GM18499 (cell line): ENCODE results near the gene ATRIP.
"Not testable (repeated sequence)": the region's sequence is repeated elsewhere in the genome, so short reads cannot be mapped to it uniquely, and the experiment has no call there.

Experiments
- ATAC-seq: cut with Tn5 transposase; IDR thresholded peaks from one replicate; pipeline ENCODE4 v1.9.1; 2021; ENCODE audit warnings: moderate number of reproducible peaks; ENCODE audit not compliant: insufficient read depth, unreplicated experiment

Gene ATRIP

DNA sequence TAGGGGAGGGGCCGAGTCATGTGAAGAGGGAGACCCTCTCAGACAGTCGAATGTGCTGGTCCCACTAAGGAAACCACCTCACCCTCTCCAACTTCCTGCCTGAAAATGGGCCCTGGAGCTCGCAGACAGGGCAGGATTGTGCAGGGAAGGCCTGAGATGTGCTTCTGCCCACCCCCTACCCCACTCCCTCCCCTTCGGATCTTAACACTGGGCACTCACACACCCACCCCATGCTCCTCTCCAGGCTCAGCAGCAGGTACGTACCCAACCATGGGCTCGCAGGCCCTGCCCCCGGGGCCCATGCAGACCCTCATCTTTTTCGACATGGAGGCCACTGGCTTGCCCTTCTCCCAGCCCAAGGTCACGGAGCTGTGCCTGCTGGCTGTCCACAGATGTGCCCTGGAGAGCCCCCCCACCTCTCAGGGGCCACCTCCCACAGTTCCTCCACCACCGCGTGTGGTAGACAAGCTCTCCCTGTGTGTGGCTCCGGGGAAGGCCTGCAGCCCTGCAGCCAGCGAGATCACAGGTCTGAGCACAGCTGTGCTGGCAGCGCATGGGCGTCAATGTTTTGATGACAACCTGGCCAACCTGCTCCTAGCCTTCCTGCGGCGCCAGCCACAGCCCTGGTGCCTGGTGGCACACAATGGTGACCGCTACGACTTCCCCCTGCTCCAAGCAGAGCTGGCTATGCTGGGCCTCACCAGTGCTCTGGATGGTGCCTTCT is 20.0 kb downstream of the ATRIP start:
- no peak for ATAC-seq

- ATAC-seq: no peak
Observed at GRCh38 chr3:48467110-48467454, 20.5 kb downstream of the ATRIP start.

DNA sequence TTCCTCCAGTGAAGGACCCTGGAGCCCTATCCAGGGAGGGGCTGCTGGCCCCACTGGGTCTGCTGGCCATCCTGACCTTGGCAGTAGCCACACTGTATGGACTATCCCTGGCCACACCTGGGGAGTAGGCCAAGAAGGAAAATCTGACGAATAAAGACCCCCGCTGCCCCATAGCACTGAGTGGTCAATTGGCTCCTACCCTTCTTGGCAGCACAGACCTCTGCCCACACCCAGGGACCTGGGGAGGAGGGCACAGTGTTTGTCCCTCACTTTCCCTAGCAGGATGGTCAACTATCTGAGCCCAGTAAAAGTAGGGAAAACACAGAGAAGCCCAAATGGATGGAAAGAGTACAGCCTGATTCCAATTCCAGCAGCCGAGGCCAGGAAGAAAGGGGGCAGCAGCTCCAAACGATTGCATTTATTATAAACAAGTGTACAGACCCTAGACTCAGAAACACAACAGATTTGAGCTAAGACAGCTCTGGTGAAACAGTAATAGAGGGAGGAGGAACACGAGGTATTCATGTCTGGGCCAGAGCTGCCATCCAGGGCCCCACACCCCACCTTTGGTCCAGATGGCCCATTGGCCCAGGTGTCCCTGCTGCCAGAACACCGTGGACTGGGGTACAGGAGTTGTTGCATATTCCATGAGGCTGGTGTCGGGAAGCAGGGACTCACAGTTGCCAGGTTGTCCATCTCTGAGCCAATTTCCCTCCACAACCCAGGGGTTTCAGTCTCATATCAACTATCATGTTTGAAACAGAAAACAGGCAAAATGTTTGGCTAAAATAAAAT is 21.1 kb downstream of the ATRIP start:
- ATAC-seq: no peak

DNA sequence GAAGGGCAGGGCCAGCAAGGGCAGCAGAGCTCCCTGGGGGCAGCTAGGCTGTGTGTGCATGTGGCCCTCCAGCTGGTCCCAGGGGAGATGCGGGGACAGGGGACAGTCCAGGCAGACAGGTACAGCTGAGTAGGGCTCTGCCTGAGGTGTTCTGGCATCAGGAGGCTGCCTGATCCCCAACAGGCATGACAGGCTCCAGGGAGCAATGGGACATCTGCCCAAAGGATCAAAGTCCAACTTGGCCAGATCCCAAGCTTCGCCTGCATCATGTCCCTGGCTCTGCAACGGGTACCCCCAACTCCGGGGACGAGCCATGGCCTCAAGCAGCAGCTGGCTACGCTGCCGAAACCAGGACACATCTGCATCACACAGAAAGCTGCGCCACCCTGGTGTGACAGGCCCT is 21.8 kb downstream of the ATRIP start:
- ATAC-seq: no peak

- no peak for ATAC-seq
Observed at GRCh38 chr3:48469046-48469915, 22.7 kb downstream of the ATRIP start.

DNA sequence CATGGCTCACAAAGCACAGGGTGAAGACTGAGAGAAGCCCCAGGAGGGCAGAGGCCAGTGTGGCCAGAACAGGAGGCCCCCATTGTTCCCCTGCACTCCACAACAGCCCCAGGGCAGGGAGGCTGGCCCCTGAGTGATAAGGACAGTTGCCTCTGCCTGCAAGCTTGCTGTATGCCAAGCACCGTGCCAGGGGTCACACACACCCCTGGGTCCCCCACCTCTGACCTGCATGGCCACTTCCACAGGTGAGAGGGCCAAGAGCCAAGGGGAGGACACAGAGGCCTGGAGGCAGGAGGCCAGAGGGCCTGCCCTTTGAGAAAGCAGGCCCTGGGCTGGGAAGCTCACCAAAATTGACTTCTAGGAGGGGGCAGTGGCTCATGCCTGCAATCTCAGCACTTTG is 23.7 kb downstream of the ATRIP start:
- ATAC-seq: no peak

GRCh38 chr3:48472673-48472922 is 26.1 kb downstream of the ATRIP start:
- no peak for ATAC-seq

DNA sequence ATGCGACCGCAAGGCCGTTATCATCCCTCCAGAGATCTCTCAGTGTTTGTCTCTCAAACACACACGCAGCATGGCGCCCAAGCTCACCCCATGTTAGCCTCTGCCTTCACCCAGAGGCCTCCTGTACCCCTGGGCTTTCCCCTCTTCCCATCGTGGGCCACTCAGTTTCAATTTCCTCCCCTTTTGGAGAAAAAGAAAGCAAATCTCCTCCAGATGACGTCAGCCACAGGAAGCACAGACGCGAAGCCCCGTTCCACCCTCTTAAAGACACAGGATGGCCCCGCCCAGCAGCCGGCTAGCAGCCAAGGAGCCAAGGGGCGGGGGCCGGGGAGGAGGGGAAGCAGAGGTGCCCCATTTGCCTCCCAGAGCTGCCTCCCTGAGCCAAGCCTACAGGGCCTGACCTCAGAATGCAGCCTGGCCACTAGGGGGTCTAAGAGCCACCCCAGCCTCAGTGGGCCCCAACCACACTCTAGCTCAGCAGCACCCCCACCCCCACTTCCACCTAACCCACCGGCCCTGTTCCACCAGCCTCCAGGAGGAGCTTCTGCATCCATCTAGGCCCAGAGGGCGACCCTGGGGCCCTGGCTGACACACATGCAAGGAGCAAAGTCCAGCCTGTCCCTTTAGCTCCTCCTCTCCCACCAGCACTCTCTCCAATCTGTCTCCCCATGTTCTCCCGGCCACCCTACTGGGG is 26.5 kb downstream of the ATRIP start:
- ATAC-seq: peak; percentile 59

GRCh38 chr3:48473617-48473952 is 27.0 kb downstream of the ATRIP start:
- ATAC-seq: no peak

DNA sequence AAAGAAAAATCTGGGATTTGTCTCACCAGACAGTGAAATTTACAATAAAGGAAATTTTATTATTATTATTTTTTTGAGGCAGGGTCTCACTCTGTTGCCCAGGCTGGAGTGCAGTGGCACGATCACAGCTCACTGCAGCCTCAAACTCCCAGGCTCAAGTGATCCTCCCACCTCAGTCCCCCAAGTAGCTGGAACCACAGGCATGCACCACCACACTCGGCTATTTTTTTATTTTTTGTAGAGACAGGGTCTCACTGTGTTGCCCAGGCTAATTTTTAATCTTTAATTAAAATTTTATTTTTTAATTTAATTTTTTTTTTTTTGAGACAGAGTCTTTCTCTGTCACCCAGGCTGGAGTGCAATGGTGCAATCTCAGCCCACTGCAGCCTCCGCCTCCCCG is 27.5 kb downstream of the ATRIP start:
- not testable (repeated sequence) for ATAC-seq

DNA sequence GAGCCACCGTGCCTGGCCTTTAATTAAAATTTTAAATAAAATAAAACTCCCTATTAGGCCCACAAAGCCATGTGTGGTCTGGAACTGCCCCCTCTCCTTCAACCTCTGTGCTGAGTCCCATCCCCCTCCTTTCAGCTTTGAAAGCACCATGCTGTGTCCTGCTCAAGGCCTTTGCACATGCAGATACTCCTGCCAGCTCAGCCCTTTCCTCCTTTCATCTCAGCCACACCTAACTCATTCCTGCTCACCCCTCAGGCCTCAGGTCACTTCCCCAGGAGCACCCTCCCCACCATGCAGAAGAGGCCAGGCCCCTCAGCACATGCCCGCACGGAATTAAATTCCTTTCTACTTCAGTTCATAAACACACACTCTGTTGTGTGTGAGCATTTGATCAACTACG is 28.1 kb downstream of the ATRIP start:
- ATAC-seq: no peak

DNA sequence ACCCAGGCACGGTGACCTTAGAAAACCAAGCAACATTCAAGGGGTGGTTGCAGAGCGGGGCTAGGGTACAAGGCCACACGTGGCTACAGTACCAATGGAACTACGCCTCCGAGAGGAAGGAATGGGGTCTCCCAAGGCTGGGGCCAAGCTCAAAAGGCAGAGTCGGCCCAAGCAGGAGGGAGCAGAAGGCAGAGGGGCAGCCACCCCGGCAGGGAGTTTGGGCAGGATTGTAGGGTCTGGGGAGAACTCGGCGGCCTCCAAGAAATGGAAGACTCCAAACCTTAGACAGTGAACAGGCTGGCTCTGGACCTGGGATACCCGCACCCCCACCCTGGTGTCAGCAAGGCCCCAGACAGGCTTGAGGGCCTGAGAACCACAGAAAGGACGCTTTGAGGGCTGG is 28.7 kb downstream of the ATRIP start:
- ATAC-seq: no peak

GRCh38 chr3:48476426-48477053 is 30.0 kb downstream of the ATRIP start:
- ATAC-seq: no peak

- ATAC-seq: no peak
Observed at GRCh38 chr3:48477959-48478520, 31.5 kb downstream of the ATRIP start.

GRCh38 chr3:48478626-48479555 is 32.4 kb downstream of the ATRIP start:
- no peak for ATAC-seq

- ATAC-seq: not testable (repeated sequence)
Observed at GRCh38 chr3:48480891-48481290, 34.4 kb downstream of the ATRIP start.

DNA sequence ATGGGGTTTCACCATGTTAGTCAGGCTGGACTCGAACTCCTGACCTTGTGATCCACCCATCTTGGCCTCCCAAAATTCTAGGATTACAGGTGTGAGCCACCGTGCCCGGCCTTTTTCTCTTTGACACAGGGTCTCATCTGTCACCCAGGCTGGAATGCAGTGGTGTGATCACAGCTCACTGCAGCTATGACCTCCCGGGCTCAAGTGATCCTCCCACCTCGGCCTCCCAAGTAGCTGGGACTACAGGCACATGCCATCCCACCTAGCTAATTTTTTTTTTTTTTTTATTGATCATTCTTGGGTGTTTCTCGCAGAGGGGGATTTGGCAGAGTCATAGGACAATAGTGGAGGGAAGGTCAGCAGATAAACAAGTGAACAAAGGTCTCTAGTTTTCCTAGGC is 36.3 kb downstream of the ATRIP start:
- not testable (repeated sequence) for ATAC-seq

GRCh38 chr3:48486952-48487351 is 40.4 kb downstream of the ATRIP start:
- no peak for ATAC-seq
